ENCODE data around the gene ASB18.

The ASB18 gene

GRCh38 chr2:236177967-236178889, 86.0 kb downstream of the ASB18 start:
- Histone ChIP-seq H3K4me3 (ENCODE audit: low read length, poor library complexity, severe bottlenecking) (no peak overlapping the region), H3K9me2 (replicated peaks; ENCODE audit: low read depth, low read length) (no peaks in the 10 kb centered on the region), H3K27me3 (ENCODE audit: insufficient read depth, low read length, poor library complexity, severe bottlenecking) (no peaks in the 10 kb centered on the region), H3K9me3 (ENCODE audit: insufficient read depth, low read depth, low read length) (no peaks in the 10 kb centered on the region), H2AFZ (ENCODE audit: low read length) (no peak overlapping the region), H4K20me1 (ENCODE audit: insufficient read depth, low read length, poor library complexity, severe bottlenecking) (no peaks in the 10 kb centered on the region), H3K4me1 (ENCODE audit: insufficient read depth, low read length, poor library complexity, severe bottlenecking) (no peaks in the 10 kb centered on the region), H3K9ac (ENCODE audit: low read depth, low read length, poor library complexity, severe bottlenecking) (no peak overlapping the region), H3K36me3 (ENCODE audit: insufficient read depth, low read length) (no peaks in the 10 kb centered on the region), H3K79me2 (ENCODE audit: insufficient read depth, low read length) (no peaks in the 10 kb centered on the region), H3F3A (ENCODE audit: low read depth) (no peaks in the 10 kb centered on the region), H3K4me2 (ENCODE audit: low read depth, low read length, poor library complexity, severe bottlenecking) (no peak overlapping the region)
- TF ChIP-seq EZH2phosphoT487 (IDR thresholded peaks at IDR 0.05; ENCODE audit: borderline replicate concordance) (no peak), CTCF (conservative IDR thresholded peaks at IDR 0.05; ENCODE audit: low read length) (no peak)

DNA sequence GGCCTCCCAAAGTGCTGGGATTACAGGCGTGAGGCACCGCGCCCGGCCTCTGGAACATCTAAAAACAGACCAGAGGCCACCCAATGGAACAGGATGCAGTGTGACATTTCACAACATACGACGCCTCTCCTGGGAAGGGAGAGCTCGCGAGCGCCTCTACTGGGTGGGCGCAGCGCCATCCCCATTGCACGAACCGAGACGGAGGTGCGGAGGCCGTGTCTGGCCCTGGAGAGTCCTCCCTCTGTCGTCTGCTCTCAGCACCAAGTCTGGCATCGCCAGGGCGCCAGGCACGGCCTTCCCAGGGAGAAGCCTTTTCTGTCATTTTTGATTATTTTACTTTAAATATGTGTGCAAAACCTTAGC, 86.6 kb downstream of the ASB18 start:
- no peaks in the 10 kb centered on the region for H4K20me1 ChIP-seq (ENCODE audit: insufficient read depth, low read length, poor library complexity, severe bottlenecking)
- no peaks in the 10 kb centered on the region for H3K36me3 ChIP-seq (ENCODE audit: insufficient read depth, low read length)
- no peak overlapping the region for H2AFZ ChIP-seq (ENCODE audit: low read length)
- H3K9ac ChIP-seq (ENCODE audit: low read depth, low read length, poor library complexity, severe bottlenecking): no peak overlapping the region
- H3K4me3 ChIP-seq (ENCODE audit: low read length, poor library complexity, severe bottlenecking): no peak overlapping the region
- TF ChIP-seq CTCF (conservative IDR thresholded peaks at IDR 0.05; ENCODE audit: low read length): no peak
- TF ChIP-seq EZH2phosphoT487 (IDR thresholded peaks at IDR 0.05; ENCODE audit: borderline replicate concordance): no peak
- no peaks in the 10 kb centered on the region for H3K27me3 ChIP-seq (ENCODE audit: insufficient read depth, low read length, poor library complexity, severe bottlenecking)
- H3K9me3 ChIP-seq (ENCODE audit: insufficient read depth, low read depth, low read length): no peaks in the 10 kb centered on the region
- no peaks in the 10 kb centered on the region for H3K4me1 ChIP-seq (ENCODE audit: insufficient read depth, low read length, poor library complexity, severe bottlenecking)
- no peak overlapping the region for H3K4me2 ChIP-seq (ENCODE audit: low read depth, low read length, poor library complexity, severe bottlenecking)
- no peaks in the 10 kb centered on the region for H3K79me2 ChIP-seq (ENCODE audit: insufficient read depth, low read length)
- H3K9me2 ChIP-seq (replicated peaks; ENCODE audit: low read depth, low read length): no peaks in the 10 kb centered on the region
- H3F3A ChIP-seq (ENCODE audit: low read depth): no peaks in the 10 kb centered on the region

DNA sequence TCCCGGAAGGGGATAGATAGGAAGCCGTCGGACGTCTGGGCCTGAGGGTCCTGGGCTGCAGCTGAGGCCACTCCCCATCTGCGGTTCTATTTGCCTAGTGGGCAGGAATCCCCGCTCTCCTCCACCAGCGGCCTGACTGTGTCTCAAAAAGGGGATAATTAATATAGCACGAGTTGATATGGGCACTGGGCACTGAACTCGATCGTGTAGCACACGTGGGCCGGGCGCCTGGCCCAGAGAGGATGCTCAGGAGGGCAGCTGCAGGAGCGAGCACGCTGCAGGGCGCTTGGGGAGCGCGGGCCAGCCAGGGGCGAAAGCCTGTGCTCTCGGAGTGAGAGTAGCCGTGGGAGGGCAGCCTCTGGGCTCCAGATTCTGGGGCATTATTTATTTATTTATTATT, 87.3 kb downstream of the ASB18 start:
- H4K20me1 ChIP-seq (ENCODE audit: insufficient read depth, low read length, poor library complexity, severe bottlenecking): no peaks in the 10 kb centered on the region

More for the DNA sequence above, 87.3 kb downstream of the ASB18 start:
- no peak for TF ChIP-seq EZH2phosphoT487 (IDR thresholded peaks at IDR 0.05; ENCODE audit: borderline replicate concordance)
- no peak for TF ChIP-seq CTCF (conservative IDR thresholded peaks at IDR 0.05; ENCODE audit: low read length)
- Histone ChIP-seq H3F3A (ENCODE audit: low read depth) (no peaks in the 10 kb centered on the region), H3K4me2 (ENCODE audit: low read depth, low read length, poor library complexity, severe bottlenecking) (no peak overlapping the region), H3K4me3 (ENCODE audit: low read length, poor library complexity, severe bottlenecking) (no peak overlapping the region), H3K4me1 (ENCODE audit: insufficient read depth, low read length, poor library complexity, severe bottlenecking) (no peaks in the 10 kb centered on the region), H3K9me2 (replicated peaks; ENCODE audit: low read depth, low read length) (no peaks in the 10 kb centered on the region), H3K9ac (ENCODE audit: low read depth, low read length, poor library complexity, severe bottlenecking) (no peak overlapping the region), H3K79me2 (ENCODE audit: insufficient read depth, low read length) (no peaks in the 10 kb centered on the region), H3K27me3 (ENCODE audit: insufficient read depth, low read length, poor library complexity, severe bottlenecking) (no peaks in the 10 kb centered on the region), H2AFZ (ENCODE audit: low read length) (no peak overlapping the region), H3K9me3 (ENCODE audit: insufficient read depth, low read depth, low read length) (no peaks in the 10 kb centered on the region), H3K36me3 (ENCODE audit: insufficient read depth, low read length) (no peaks in the 10 kb centered on the region)

All from Loucy (cell line).